ENCODE measurements around the gene CPA4. TPM values are rescaled to one million over a fixed set of nuclear protein-coding genes. Genes with fewer than 3 reads are reported as not detected.

CPA4 gene
- total RNA-seq, 2 experiments from 2014 or later, result not detected

- CTCF ChIA-PET, result no interaction called here
- POLR2A ChIA-PET, result no interaction called here
Measured at GRCh38 chr7:130333832-130334231, 40.9 kb downstream of the CPA4 start.

GRCh38 chr7:130334274-130334673 is 41.3 kb downstream of the CPA4 start:
- CTCF ChIA-PET, result no interaction called here

GRCh38 chr7:130337410-130337971 is 44.5 kb downstream of the CPA4 start:
- ChIA-PET CTCF (no interaction called here), POLR2A (no interaction called here)

More at GRCh38 chr7:130334274-130334673, 41.3 kb downstream of the CPA4 start:
- POLR2A ChIA-PET, result no interaction called here

- CTCF ChIA-PET, result no interaction called here
Measured at GRCh38 chr7:130338233-130338632, 45.3 kb downstream of the CPA4 start.

GRCh38 chr7:130341882-130342281 is 48.9 kb downstream of the CPA4 start:
- POLR2A ChIA-PET, result no interaction called here
- CTCF ChIA-PET, result no interaction called here

More at GRCh38 chr7:130338233-130338632, 45.3 kb downstream of the CPA4 start:
- POLR2A ChIA-PET, result no interaction called here

- CTCF ChIA-PET, result no interaction called here
Measured at GRCh38 chr7:130342701-130343380, 49.9 kb downstream of the CPA4 start.

GRCh38 chr7:130344271-130344866 is 51.4 kb downstream of the CPA4 start, which contains the start of gene CPA5:
Gene CPA5 (plus strand): TSS chr7:130344816. CDS start chr7:130346486, 1,670 bp downstream.
- CTCF ChIA-PET, result no interaction called here
- POLR2A ChIA-PET, result no interaction called here

More at GRCh38 chr7:130342701-130343380, 49.9 kb downstream of the CPA4 start:
- POLR2A ChIA-PET, result no interaction called here

- ChIA-PET POLR2A (no interaction called here), CTCF (no interaction called here)
Measured at GRCh38 chr7:130345136-130345535, 52.2 kb downstream of the CPA4 start.

- POLR2A ChIA-PET, result no interaction called here
- CTCF ChIA-PET, result no interaction called here
Measured at GRCh38 chr7:130345725-130346124, 52.8 kb downstream of the CPA4 start.

- CTCF ChIA-PET, result no interaction called here
- POLR2A ChIA-PET, result no interaction called here
Measured at GRCh38 chr7:130346177-130346905, 53.4 kb downstream of the CPA4 start.

GRCh38 chr7:130346941-130347340 is 54.0 kb downstream of the CPA4 start:
- CTCF ChIA-PET, result no interaction called here
- POLR2A ChIA-PET, result no interaction called here

- ChIA-PET CTCF (no interaction called here), POLR2A (no interaction called here)
Measured at GRCh38 chr7:130349911-130350782, 57.2 kb downstream of the CPA4 start.

- CTCF ChIA-PET, result no interaction called here
- POLR2A ChIA-PET, result no interaction called here
Measured at GRCh38 chr7:130350945-130351790, 58.2 kb downstream of the CPA4 start.

GRCh38 chr7:130351791-130352090 is 58.8 kb downstream of the CPA4 start:
- POLR2A ChIA-PET, result no interaction called here
- CTCF ChIA-PET, result no interaction called here

GRCh38 chr7:130352194-130353074 is 59.5 kb downstream of the CPA4 start:
- CTCF ChIA-PET, result no interaction called here
- POLR2A ChIA-PET, result no interaction called here

- ChIA-PET POLR2A (no interaction called here), CTCF (no interaction called here)
Measured at GRCh38 chr7:130353196-130353595, 60.2 kb downstream of the CPA4 start.

GRCh38 chr7:130356121-130356875 is 63.3 kb downstream of the CPA4 start:
- ChIA-PET CTCF (interaction anchor here (1.0 to 1.1 kb wide), 2 partner anchors 8 to 15 kb away, joined by 3 read pairs; no protein-coding TSS in a partner anchor), POLR2A (no interaction called here)
